GM12878 (cell line): Measurements from ENCODE around the gene SUMF2. TPM values are rescaled to one million over a fixed set of nuclear protein-coding genes. Genes with fewer than 3 reads are reported as not detected.
A peak's percentile ranks its signal among the peaks of the same experiment; 100 is the strongest.

Source experiments
- BCL11A ChIP-seq: IDR thresholded peaks from 2 replicates; pipeline ENCODE4 v1.6.1; 2011; ENCODE audit warnings: low read depth, low read length
- E2F4 ChIP-seq: IDR thresholded peaks from 2 replicates; pipeline ENCODE4 v1.6.1; 2012; ENCODE audit warnings: low read depth, low read length, improper control_type of control experiment
- EGR1 ChIP-seq, 2 experiments: IDR thresholded peaks; 1 replicate in 1 of 2; 2 replicates in 1 of 2; pipeline ENCODE4 v1.6.1; 2011 to 2012; ENCODE audit warnings: low read depth in 2 of 2, low read length in 2 of 2, borderline replicate concordance in 1 of 2, mild to moderate bottlenecking in 1 of 2, moderate library complexity in 1 of 2
- FOXM1 ChIP-seq: IDR thresholded peaks from 2 replicates; pipeline ENCODE4 v1.6.1; 2012; ENCODE audit warnings: low read depth, mild to moderate bottlenecking, inconsistent platforms, low read length, moderate library complexity
- JUND ChIP-seq: IDR thresholded peaks from 2 replicates; pipeline ENCODE4 v1.6.1; 2012; ENCODE audit warnings: low read depth, mild to moderate bottlenecking, low read length, improper control_type of control experiment, moderate library complexity
- MEF2A ChIP-seq: IDR thresholded peaks from 2 replicates; pipeline ENCODE4 v1.6.1; 2011; ENCODE audit warnings: low read depth, mild to moderate bottlenecking, low read length, moderate library complexity; ENCODE audit not compliant: insufficient read depth
- NFXL1 ChIP-seq: fragments of 450-650 bp; IDR thresholded peaks from 2 replicates; pipeline ENCODE4 v1.6.1; 2017; ENCODE audit warnings: antibody characterized with exemption, mild to moderate bottlenecking, borderline replicate concordance
- POU2F2 ChIP-seq: IDR thresholded peaks from 3 replicates; pipeline ENCODE4 v1.6.1; 2011; ENCODE audit warnings: low read depth, mild to moderate bottlenecking, low read length, borderline replicate concordance
- REST ChIP-seq: IDR thresholded peaks from 2 replicates; pipeline ENCODE4 v1.6.1; 2012; ENCODE audit warnings: mild to moderate bottlenecking, low read depth, low read length
- TAF1 ChIP-seq: IDR thresholded peaks from 2 replicates; pipeline ENCODE4 v1.6.1; 2011; ENCODE audit warnings: mild to moderate bottlenecking, low read depth, low read length, borderline replicate concordance
- YBX1 ChIP-seq: fragments of 450-650 bp; IDR thresholded peaks from 2 replicates; pipeline ENCODE4 v1.6.1; 2016; ENCODE audit warnings: antibody characterized with exemption
- polyA plus RNA-seq, 11 experiments: library from polyadenylated mRNA; depleted of rRNA in 4 of 11; unstranded in 6 of 11; stranded (reverse) in 5 of 11; fragments of >200 nt; fragmentation: Nextera tagmentation in 4 of 11; fragmentation: Illumina TruSeq in 1 of 11; extraction: Ambion mirVana in 4 of 11; extraction: Trizol in 1 of 11; gene quantifications; 1 replicate in 1 of 11; 2 replicates in 10 of 11; pipeline versions ENCODE4 v1.2.1 to v1.2.3, GENCODE V29; 2011 to 2016; ENCODE audit warnings: inconsistent platforms in 2 of 11, missing spikeins in 2 of 11, low read depth in 1 of 11
- total RNA-seq, 4 experiments: library from RNA; depleted of rRNA in 3 of 4; stranded (reverse); fragments of >200 nt in 3 of 4; fragmentation: Illumina TruSeq in 1 of 4; extraction: Trizol in 1 of 4; gene quantifications; 2 replicates each; pipeline versions ENCODE4 v1.2.1 to v1.2.3, GENCODE V29; 2013 to 2021
- TF ChIP-seq, protein P1 (sequence below): fragments of 150-350 bp; IDR thresholded peaks from 2 replicates; pipeline ENCODE4 v1.6.1; 2016; ENCODE audit warnings: low read depth, low read length
- TF ChIP-seq, protein P2 (sequence below): fragments of 450-650 bp; IDR thresholded peaks from 2 replicates; pipeline ENCODE4 v1.6.1; 2018; ENCODE audit warnings: mild to moderate bottlenecking, low read depth, moderate library complexity; ENCODE audit not compliant: partially characterized antibody
- TF ChIP-seq, protein P3 (sequence below): fragments of 450-650 bp; IDR thresholded peaks from 2 replicates; pipeline ENCODE4 v1.6.1; 2016; ENCODE audit warnings: mild to moderate bottlenecking
- TF ChIP-seq, protein P4 (sequence below): fragments of 450-650 bp; IDR thresholded peaks from 2 replicates; pipeline ENCODE4 v1.6.1; 2017; ENCODE audit warnings: mild to moderate bottlenecking

The SUMF2 gene
- total and polyA plus RNA-seq, 10 of the 15 experiments (the other 5 are each of a cell fraction or from before 2014, with no cell fraction given), result 39.9 to 106 (median 71.7) TPM

GRCh38 chr7:56074371-56074791, 10.3 kb downstream of the SUMF2 start (continued):
- TF ChIP-seq, protein P1, sequence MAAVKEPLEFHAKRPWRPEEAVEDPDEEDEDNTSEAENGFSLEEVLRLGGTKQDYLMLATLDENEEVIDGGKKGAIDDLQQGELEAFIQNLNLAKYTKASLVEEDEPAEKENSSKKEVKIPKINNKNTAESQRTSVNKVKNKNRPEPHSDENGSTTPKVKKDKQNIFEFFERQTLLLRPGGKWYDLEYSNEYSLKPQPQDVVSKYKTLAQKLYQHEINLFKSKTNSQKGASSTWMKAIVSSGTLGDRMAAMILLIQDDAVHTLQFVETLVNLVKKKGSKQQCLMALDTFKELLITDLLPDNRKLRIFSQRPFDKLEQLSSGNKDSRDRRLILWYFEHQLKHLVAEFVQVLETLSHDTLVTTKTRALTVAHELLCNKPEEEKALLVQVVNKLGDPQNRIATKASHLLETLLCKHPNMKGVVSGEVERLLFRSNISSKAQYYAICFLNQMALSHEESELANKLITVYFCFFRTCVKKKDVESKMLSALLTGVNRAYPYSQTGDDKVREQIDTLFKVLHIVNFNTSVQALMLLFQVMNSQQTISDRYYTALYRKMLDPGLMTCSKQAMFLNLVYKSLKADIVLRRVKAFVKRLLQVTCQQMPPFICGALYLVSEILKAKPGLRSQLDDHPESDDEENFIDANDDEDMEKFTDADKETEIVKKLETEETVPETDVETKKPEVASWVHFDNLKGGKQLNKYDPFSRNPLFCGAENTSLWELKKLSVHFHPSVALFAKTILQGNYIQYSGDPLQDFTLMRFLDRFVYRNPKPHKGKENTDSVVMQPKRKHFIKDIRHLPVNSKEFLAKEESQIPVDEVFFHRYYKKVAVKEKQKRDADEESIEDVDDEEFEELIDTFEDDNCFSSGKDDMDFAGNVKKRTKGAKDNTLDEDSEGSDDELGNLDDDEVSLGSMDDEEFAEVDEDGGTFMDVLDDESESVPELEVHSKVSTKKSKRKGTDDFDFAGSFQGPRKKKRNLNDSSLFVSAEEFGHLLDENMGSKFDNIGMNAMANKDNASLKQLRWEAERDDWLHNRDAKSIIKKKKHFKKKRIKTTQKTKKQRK, result no peak
- TF ChIP-seq, protein P2, sequence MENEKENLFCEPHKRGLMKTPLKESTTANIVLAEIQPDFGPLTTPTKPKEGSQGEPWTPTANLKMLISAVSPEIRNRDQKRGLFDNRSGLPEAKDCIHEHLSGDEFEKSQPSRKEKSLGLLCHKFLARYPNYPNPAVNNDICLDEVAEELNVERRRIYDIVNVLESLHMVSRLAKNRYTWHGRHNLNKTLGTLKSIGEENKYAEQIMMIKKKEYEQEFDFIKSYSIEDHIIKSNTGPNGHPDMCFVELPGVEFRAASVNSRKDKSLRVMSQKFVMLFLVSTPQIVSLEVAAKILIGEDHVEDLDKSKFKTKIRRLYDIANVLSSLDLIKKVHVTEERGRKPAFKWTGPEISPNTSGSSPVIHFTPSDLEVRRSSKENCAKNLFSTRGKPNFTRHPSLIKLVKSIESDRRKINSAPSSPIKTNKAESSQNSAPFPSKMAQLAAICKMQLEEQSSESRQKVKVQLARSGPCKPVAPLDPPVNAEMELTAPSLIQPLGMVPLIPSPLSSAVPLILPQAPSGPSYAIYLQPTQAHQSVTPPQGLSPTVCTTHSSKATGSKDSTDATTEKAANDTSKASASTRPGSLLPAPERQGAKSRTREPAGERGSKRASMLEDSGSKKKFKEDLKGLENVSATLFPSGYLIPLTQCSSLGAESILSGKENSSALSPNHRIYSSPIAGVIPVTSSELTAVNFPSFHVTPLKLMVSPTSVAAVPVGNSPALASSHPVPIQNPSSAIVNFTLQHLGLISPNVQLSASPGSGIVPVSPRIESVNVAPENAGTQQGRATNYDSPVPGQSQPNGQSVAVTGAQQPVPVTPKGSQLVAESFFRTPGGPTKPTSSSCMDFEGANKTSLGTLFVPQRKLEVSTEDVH, result no peak
- TF ChIP-seq POU2F2 (no peak; the same call in 2 of the 3 replicates), FOXM1 (peak; percentile 42; the same call in 1 of the 2 replicates), E2F4 (no peak), BCL11A (no peak), YBX1 (no peak), TAF1 (no peak), EGR1 (IDR thresholded peaks at IDR 0.05; ENCODE audit: borderline replicate concordance in 1 of 2, low read depth in 2 of 2, low read length in 2 of 2) (no peak), REST (no peak), MEF2A (no peak), JUND (no peak), NFXL1 (no peak)
- TF ChIP-seq, protein P3, sequence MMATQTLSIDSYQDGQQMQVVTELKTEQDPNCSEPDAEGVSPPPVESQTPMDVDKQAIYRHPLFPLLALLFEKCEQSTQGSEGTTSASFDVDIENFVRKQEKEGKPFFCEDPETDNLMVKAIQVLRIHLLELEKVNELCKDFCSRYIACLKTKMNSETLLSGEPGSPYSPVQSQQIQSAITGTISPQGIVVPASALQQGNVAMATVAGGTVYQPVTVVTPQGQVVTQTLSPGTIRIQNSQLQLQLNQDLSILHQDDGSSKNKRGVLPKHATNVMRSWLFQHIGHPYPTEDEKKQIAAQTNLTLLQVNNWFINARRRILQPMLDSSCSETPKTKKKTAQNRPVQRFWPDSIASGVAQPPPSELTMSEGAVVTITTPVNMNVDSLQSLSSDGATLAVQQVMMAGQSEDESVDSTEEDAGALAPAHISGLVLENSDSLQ, result no peak
- TF ChIP-seq, protein P4, sequence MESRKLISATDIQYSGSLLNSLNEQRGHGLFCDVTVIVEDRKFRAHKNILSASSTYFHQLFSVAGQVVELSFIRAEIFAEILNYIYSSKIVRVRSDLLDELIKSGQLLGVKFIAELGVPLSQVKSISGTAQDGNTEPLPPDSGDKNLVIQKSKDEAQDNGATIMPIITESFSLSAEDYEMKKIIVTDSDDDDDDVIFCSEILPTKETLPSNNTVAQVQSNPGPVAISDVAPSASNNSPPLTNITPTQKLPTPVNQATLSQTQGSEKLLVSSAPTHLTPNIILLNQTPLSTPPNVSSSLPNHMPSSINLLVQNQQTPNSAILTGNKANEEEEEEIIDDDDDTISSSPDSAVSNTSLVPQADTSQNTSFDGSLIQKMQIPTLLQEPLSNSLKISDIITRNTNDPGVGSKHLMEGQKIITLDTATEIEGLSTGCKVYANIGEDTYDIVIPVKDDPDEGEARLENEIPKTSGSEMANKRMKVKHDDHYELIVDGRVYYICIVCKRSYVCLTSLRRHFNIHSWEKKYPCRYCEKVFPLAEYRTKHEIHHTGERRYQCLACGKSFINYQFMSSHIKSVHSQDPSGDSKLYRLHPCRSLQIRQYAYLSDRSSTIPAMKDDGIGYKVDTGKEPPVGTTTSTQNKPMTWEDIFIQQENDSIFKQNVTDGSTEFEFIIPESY, result no peak
